ENCODE measurements around the gene METTL22.

GRCh38 chr16:8675183-8676159 lies 54.0 kb downstream of the METTL22 start:
- TF ChIP-seq CTCF (IDR thresholded peaks at IDR 0.05; ENCODE audit: low read depth, low read length, missing input control) (no peak), HNF4A (conservative IDR thresholded peaks at IDR 0.05) (no peak), REST (IDR thresholded peaks at IDR 0.05) (no peak), RAD21 (IDR thresholded peaks at IDR 0.05) (no peak), JUND (IDR thresholded peaks at IDR 0.05) (no peak), SP1 (IDR thresholded peaks at IDR 0.05) (no peak), MAX (IDR thresholded peaks at IDR 0.05) (no peak), YY1 (IDR thresholded peaks at IDR 0.05) (no peak), TAF1 (conservative IDR thresholded peaks at IDR 0.05) (no peak), GABPA (IDR thresholded peaks at IDR 0.05 in 1 of 2, conservative IDR thresholded peaks at IDR 0.05 in 1 of 2) (no peak), RXRA (IDR thresholded peaks at IDR 0.05) (no peak)

Data from liver (tissue), 3 donors.